Astrocyte of the spinal cord (primary cell): ENCODE measurements around the gene LOC128125822.

Source experiments
- DNase-seq: peaks from one replicate; pipeline ENCODE4 v3.0.0; 2011; ENCODE audit warnings: low read depth, low spot score
- H3K4me3 ChIP-seq: 2 replicates; pipeline ENCODE4 v1.5.1; 2011; ENCODE audit warnings: low read depth, mild to moderate bottlenecking, low read length, moderate library complexity
- in situ Hi-C: cut with HindIII; loops from 2 replicates; pipeline ENCODE4 v1.10.0; 2017; ENCODE audit warnings: low sequenced_read_pairs
- TF ChIP-seq, protein P1 (sequence below): IDR thresholded peaks from 2 replicates; pipeline ENCODE4 v1.5.1; 2012; ENCODE audit warnings: low read depth, mild to moderate bottlenecking, low read length, inconsistent platforms

LOC128125822 gene

GRCh38 chr6:63549076-63549475 lies 23.2 kb upstream of the LOC128125822 start:
- TF ChIP-seq, protein P1, sequence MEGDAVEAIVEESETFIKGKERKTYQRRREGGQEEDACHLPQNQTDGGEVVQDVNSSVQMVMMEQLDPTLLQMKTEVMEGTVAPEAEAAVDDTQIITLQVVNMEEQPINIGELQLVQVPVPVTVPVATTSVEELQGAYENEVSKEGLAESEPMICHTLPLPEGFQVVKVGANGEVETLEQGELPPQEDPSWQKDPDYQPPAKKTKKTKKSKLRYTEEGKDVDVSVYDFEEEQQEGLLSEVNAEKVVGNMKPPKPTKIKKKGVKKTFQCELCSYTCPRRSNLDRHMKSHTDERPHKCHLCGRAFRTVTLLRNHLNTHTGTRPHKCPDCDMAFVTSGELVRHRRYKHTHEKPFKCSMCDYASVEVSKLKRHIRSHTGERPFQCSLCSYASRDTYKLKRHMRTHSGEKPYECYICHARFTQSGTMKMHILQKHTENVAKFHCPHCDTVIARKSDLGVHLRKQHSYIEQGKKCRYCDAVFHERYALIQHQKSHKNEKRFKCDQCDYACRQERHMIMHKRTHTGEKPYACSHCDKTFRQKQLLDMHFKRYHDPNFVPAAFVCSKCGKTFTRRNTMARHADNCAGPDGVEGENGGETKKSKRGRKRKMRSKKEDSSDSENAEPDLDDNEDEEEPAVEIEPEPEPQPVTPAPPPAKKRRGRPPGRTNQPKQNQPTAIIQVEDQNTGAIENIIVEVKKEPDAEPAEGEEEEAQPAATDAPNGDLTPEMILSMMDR: no peak
- DNase-seq: no peak
- H3K4me3 ChIP-seq: no peak overlapping the region
- in situ Hi-C loops: no loop called here

DNA sequence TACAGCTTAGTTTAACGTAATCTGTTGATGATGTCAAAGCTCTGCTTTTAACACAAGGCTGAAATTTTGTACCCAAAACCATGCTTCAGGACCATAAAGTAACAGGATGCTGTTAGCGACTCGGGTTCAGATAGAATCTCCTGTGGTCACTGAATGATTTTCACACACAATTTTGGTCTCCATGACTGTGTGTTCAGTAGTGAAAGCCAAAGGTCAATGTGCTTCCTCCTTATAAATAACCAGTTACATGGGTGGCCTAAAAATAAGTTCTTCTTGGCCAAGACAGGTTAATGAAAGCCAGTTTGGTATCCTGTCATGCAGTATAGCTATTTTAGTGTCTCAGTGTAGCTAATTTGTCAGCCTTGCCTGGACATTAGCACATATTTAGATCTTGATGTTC lies 19.1 kb upstream of the LOC128125822 start:
- in situ Hi-C loops: no loop called here
- no peak for DNase-seq
- no peak overlapping the region for H3K4me3 ChIP-seq
- TF ChIP-seq, protein P1: no peak

GRCh38 chr6:63553900-63554299 lies 18.4 kb upstream of the LOC128125822 start:
- TF ChIP-seq, protein P1: no peak
- DNase-seq: no peak
- in situ Hi-C loops: no loop called here
- H3K4me3 ChIP-seq: no peak overlapping the region

GRCh38 chr6:63554782-63555181 lies 17.5 kb upstream of the LOC128125822 start:
- no peak overlapping the region for H3K4me3 ChIP-seq
- no peak for DNase-seq
- TF ChIP-seq, protein P1: no peak
- in situ Hi-C loops: no loop called here

DNA sequence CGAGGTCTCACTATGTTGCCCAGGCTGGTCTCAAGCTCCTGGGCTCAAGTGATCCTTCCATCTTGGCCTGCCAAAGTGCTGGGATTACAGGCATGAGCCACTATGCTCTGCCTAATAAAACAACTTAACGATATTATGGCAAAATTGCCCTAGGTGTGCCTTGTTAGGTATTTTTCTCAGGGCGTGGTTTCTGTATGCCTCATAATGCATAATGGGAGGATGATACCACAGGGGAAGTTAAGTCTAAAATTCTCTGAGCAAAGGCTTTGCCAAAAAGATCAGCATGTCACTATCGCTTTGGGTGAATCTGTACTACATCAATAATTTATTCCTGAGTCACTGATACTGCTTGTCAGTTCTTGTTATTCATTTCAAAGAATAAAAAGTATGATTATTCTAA lies 15.9 kb upstream of the LOC128125822 start:
- no peak overlapping the region for H3K4me3 ChIP-seq
- in situ Hi-C loops: no loop called here
- TF ChIP-seq, protein P1: no peak
- no peak for DNase-seq

DNA sequence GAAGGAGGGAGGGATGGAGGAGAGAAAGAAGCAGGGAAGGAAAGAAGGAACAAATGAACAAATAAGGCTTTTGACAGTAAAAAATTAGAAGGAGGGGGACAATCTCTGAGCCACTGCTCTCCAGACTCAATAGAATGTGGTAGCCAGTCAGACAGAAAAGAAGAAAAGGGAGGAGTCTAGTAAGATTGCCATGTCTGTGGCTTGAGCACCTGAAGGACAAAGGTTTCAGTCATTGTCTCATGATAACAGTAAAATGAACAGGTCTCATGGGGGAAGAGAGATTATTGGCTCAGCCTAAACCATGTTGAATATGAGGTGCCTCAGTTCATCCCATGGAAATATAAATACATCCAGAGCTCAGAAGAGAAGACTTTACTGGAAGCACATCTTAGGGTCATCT lies 14.0 kb upstream of the LOC128125822 start:
- DNase-seq: no peak
- in situ Hi-C loops: no loop called here
- TF ChIP-seq, protein P1: no peak
- no peak overlapping the region for H3K4me3 ChIP-seq

DNA sequence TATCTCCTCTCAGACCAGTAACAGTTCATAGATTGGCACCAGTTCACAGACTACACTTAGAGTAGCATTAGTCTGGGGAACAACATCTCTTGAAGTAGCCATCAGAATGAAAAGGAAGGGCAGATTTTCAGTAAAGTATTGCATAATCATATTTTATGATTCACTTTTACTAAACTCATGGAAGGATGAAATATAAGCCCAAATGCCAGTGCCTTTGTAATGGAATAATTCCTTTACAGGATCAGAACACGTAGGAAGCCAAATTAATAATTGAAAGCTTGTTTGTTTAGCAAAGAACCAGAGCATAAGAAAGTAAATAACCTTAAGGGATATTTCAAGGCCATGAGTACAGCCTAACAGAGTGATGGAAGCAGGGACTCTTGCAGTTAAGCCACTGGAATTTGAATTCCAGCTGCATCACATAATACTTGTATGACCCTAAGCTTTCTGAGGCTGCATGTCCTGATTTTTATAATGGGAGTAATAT lies 11.4 kb upstream of the LOC128125822 start:
- H3K4me3 ChIP-seq: no peak overlapping the region
- TF ChIP-seq, protein P1: no peak
- no peak for DNase-seq
- in situ Hi-C loops: no loop called here
